H1 (cell line): ENCODE results near the gene CIDEA. TPM values are rescaled to one million over a fixed set of nuclear protein-coding genes. Genes with fewer than 3 reads are reported as not detected.
A peak's percentile ranks its signal among the peaks of the same experiment; 100 is the strongest.

Experiments used
- CTCF ChIA-PET: fragments of 300-600 bp; sonication (Branson Sonifier 250); formaldehyde crosslinking; loops from one replicate; lab custom pipeline; 2021; ENCODE audit not compliant: partially characterized antibody; lab: Charles Lee
- POLR2A ChIA-PET: fragments of 300-600 bp; sonication (Branson Sonifier 250); formaldehyde crosslinking; loops from one replicate; lab custom pipeline; 2021; ENCODE audit warnings: inconsistent platforms; ENCODE audit not compliant: partially characterized antibody; lab: Charles Lee
- DNase-seq, 2 experiments: peaks; one replicate each; pipeline versions ENCODE4 v3.0.0 to v3.0.0-alpha.2; 2010 to 2022; ENCODE audit warnings: low spot score in 2 of 2, low read depth in 1 of 2, mixed read lengths in 1 of 2
- FAIRE-seq: peaks from 2 replicates; lab custom pipeline; 2011; peaks lifted over from hg19 to GRCh38; lab: Jason Lieb, UNC
- H2AFZ ChIP-seq: 2 replicates; pipeline ENCODE4 v1.8.1; 2012; ENCODE audit warnings: low read length, inconsistent platforms
- H2AK5ac ChIP-seq: 2 replicates; pipeline ENCODE4 v1.6.1; 2013; ENCODE audit warnings: low read depth, low read length
- H2BK120ac ChIP-seq: replicated peaks from 2 replicates; pipeline ENCODE3; 2013; ENCODE audit warnings: low read depth, low read length, inconsistent platforms
- H2BK12ac ChIP-seq: 2 replicates; pipeline ENCODE4 v1.6.1; 2013; ENCODE audit warnings: low read depth, low read length
- H2BK15ac ChIP-seq: 2 replicates; pipeline ENCODE4 v1.6.1; 2013; ENCODE audit warnings: low read length
- H2BK20ac ChIP-seq: 2 replicates; pipeline ENCODE4 v1.6.1; 2013; ENCODE audit warnings: low read length
- H2BK5ac ChIP-seq: 2 replicates; pipeline ENCODE4 v1.6.1; 2013; ENCODE audit warnings: low read depth, low read length
- H3K14ac ChIP-seq: 2 replicates; pipeline ENCODE4 v1.6.1; 2013; ENCODE audit warnings: inconsistent platforms; ENCODE audit not compliant: insufficient read length
- H3K18ac ChIP-seq: 2 replicates; pipeline ENCODE4 v1.6.1; 2013; ENCODE audit warnings: low read length; ENCODE audit errors: extremely low read depth
- H3K23ac ChIP-seq: 2 replicates; pipeline ENCODE4 v1.6.1; 2013; ENCODE audit warnings: inconsistent platforms; ENCODE audit not compliant: insufficient read length
- H3K23me2 ChIP-seq: 2 replicates; pipeline ENCODE4 v1.6.1; 2013; ENCODE audit warnings: low read depth, low read length
- H3K27ac ChIP-seq: 2 replicates; pipeline ENCODE4 v1.6.1; 2011; ENCODE audit warnings: low read depth, low read length, inconsistent platforms
- H3K27me3 ChIP-seq, 4 experiments: replicated peaks in 1 of 4; 1 replicate in 1 of 4; 2 replicates in 3 of 4; pipeline versions ENCODE4 v1.6.1 to v1.8.1; 2011 to 2013; ENCODE audit warnings: low read length in 3 of 4, mild to moderate bottlenecking in 3 of 4, inconsistent platforms in 2 of 4, mixed read lengths in 2 of 4, moderate library complexity in 1 of 4; ENCODE audit not compliant: control insufficient read depth in 3 of 4, insufficient read depth in 3 of 4; ENCODE audit errors: extremely low read depth in 1 of 4
- H3K36me3 ChIP-seq, 4 experiments: 2 replicates each; pipeline versions ENCODE4 v1.6.1 to v1.8.1; 2011 to 2013; ENCODE audit warnings: mild to moderate bottlenecking in 4 of 4, low read length in 3 of 4, moderate library complexity in 2 of 4, control low read depth in 1 of 4, inconsistent platforms in 1 of 4; ENCODE audit not compliant: insufficient read depth in 4 of 4, control insufficient read depth in 2 of 4
- H3K4ac ChIP-seq: replicated peaks from 2 replicates; pipeline ENCODE3; 2013; ENCODE audit warnings: low read length, low read depth, mixed read lengths, inconsistent platforms; ENCODE audit not compliant: insufficient read length
- H3K4me1 ChIP-seq, 4 experiments: replicated peaks in 1 of 4; 1 replicate in 1 of 4; 2 replicates in 3 of 4; pipeline versions ENCODE4 v1.6.1 to v1.8.1; 2011 to 2013; ENCODE audit warnings: low read length in 3 of 4, inconsistent platforms in 2 of 4, mixed read lengths in 1 of 4; ENCODE audit not compliant: insufficient read depth in 4 of 4, control insufficient read depth in 3 of 4
- H3K4me2 ChIP-seq, 2 experiments: 2 replicates each; pipeline versions ENCODE4 v1.6.1 to v1.8.1; 2011 to 2013; ENCODE audit warnings: low read depth in 2 of 2, low read length in 2 of 2, control low read depth in 1 of 2, inconsistent platforms in 1 of 2, mild to moderate bottlenecking in 1 of 2; ENCODE audit not compliant: insufficient read depth in 1 of 2
- H3K4me3 ChIP-seq, 4 experiments: fragments of 200-600, 300-600 bp in 1 of 4; sonication (generic), shearing (Covaris generic), sonication (Bioruptor Twin) in 1 of 4; 2 replicates each; pipeline versions ENCODE4 v1.5.1 to v1.8.1; 2011 to 2016; ENCODE audit warnings: low read length in 4 of 4, low read depth in 3 of 4, control low read depth in 2 of 4, inconsistent platforms in 2 of 4, mild to moderate bottlenecking in 2 of 4, mixed read lengths in 1 of 4, moderate library complexity in 1 of 4; ENCODE audit not compliant: insufficient read depth in 2 of 4; ENCODE audit errors: extremely low read depth in 1 of 4
- H3K56ac ChIP-seq: replicated peaks from 2 replicates; pipeline ENCODE3; 2013; ENCODE audit warnings: low read depth, mild to moderate bottlenecking, mixed read lengths, low read length, inconsistent platforms; ENCODE audit not compliant: insufficient read length
- H3K79me1 ChIP-seq: 2 replicates; pipeline ENCODE4 v1.6.1; 2013; ENCODE audit warnings: low read depth, low read length, control low read depth
- H3K79me2 ChIP-seq, 2 experiments: 2 replicates each; pipeline versions ENCODE4 v1.6.1 to v1.8.1; 2012 to 2013; ENCODE audit warnings: low read length in 2 of 2, mild to moderate bottlenecking in 2 of 2, inconsistent platforms in 1 of 2; ENCODE audit not compliant: insufficient read depth in 2 of 2, control insufficient read depth in 1 of 2
- H3K9ac ChIP-seq, 4 experiments: replicated peaks in 1 of 4; 1 replicate in 1 of 4; 2 replicates in 3 of 4; pipeline versions ENCODE4 v1.6.1 to v1.8.1; 2011 to 2013; ENCODE audit warnings: low read depth in 3 of 4, low read length in 3 of 4, control low read depth in 2 of 4, mild to moderate bottlenecking in 2 of 4, moderate library complexity in 2 of 4, inconsistent platforms in 1 of 4; ENCODE audit errors: extremely low read depth in 1 of 4
- H3K9me3 ChIP-seq, 2 experiments: 2 replicates each; pipeline versions ENCODE4 v1.6.1 to v1.8.1; 2012 to 2013; ENCODE audit warnings: mild to moderate bottlenecking in 2 of 2, moderate library complexity in 2 of 2, control low read depth in 1 of 2, inconsistent platforms in 1 of 2, low read depth in 1 of 2, low read length in 1 of 2, mixed read lengths in 1 of 2; ENCODE audit not compliant: insufficient read depth in 2 of 2
- H4K20me1 ChIP-seq, 2 experiments: replicated peaks in 1 of 2; 2 replicates each; pipeline versions ENCODE3 to v1.8.1; 2011 to 2013; ENCODE audit warnings: inconsistent platforms in 2 of 2, low read length in 2 of 2, mild to moderate bottlenecking in 1 of 2; ENCODE audit not compliant: insufficient read depth in 2 of 2, control insufficient read depth in 1 of 2
- H4K5ac ChIP-seq: 2 replicates; pipeline ENCODE4 v1.6.1; 2013; ENCODE audit warnings: low read length, low read depth, mixed read lengths, inconsistent platforms; ENCODE audit not compliant: insufficient read length
- H4K8ac ChIP-seq: 2 replicates; pipeline ENCODE4 v1.8.0; 2013; ENCODE audit warnings: mild to moderate bottlenecking, moderate library complexity, low read length, inconsistent platforms; ENCODE audit not compliant: insufficient read depth; ENCODE audit errors: extremely low read depth
- H4K91ac ChIP-seq: replicated peaks from 2 replicates; pipeline ENCODE3; 2013; ENCODE audit warnings: low read length, mixed read lengths, inconsistent platforms; ENCODE audit not compliant: insufficient read length
- CBX8 ChIP-seq: fragments of 300-800, 300-1000 bp; sonication (generic); IDR thresholded peaks from 2 replicates; pipeline ENCODE4 v1.7.1; 2016; ENCODE audit warnings: low read depth, low read length, borderline replicate concordance
- HDAC2 ChIP-seq, 2 experiments: fragments of 300-600 bp in 1 of 2; sonication (generic) in 1 of 2; IDR thresholded peaks; 2 replicates each; pipeline ENCODE4 v1.6.1; 2011 to 2012; ENCODE audit warnings: low read depth in 2 of 2, low read length in 2 of 2, mild to moderate bottlenecking in 2 of 2, moderate library complexity in 2 of 2, borderline replicate concordance in 1 of 2, inconsistent platforms in 1 of 2
- KDM5A ChIP-seq: fragments of 200-600 bp; IDR thresholded peaks from 2 replicates; pipeline ENCODE4 v1.7.1; 2012; ENCODE audit warnings: mild to moderate bottlenecking, low read length, inconsistent platforms, mixed read lengths
- SIRT6 ChIP-seq: IDR thresholded peaks from one replicate; pipeline ENCODE4 v1.7.1; 2012; ENCODE audit warnings: low read length, inconsistent platforms
- WGBS, 2 experiments: shearing (Covaris generic) in 1 of 2; methylation state at CpG; one replicate each; pipeline versions ENCODE4 v1.1.6 to v1.1.7; 2013 to 2015; ENCODE audit warnings: low lambda C conversion rate in 2 of 2, mixed read lengths in 2 of 2, inconsistent platforms in 1 of 2, low coverage in 1 of 2, missing lambda C conversion rate in 1 of 2; ENCODE audit not compliant: insufficient replicate concordance in 2 of 2, insufficient coverage in 1 of 2, insufficient read length in 1 of 2; ENCODE audit errors: extremely low coverage in 1 of 2, missing lambda C conversion rate in 1 of 2; 5-methylcytosine and 5-hydroxymethylcytosine counted together
- polyA plus RNA-seq, 7 experiments: library from polyadenylated mRNA; depleted of rRNA in 3 of 7; stranded (reverse) in 5 of 7; unstranded in 2 of 7; fragments of >200 nt in 5 of 7; fragments of 200-250 nt in 2 of 7; gene quantifications; 1 replicate in 5 of 7; 2 replicates in 1 of 7; 4 replicates in 1 of 7; pipeline versions ENCODE4 v1.2.1 to v1.2.3, GENCODE V29; 2011 to 2013; ENCODE audit warnings: missing spikeins in 2 of 7, mixed read lengths in 2 of 7
- total RNA-seq: library from RNA; stranded (reverse); fragmentation: NEBNext Ultra II Directional; extraction: Animal tissue kit (Norgen Biotek cat#: 25700); gene quantifications from 2 replicates; pipeline ENCODE4 v1.2.1, GENCODE V29; 2021

CIDEA gene
- total and polyA plus RNA-seq, 2 of the 8 experiments (the other 6 are each of a cell fraction or from before 2014, with no cell fraction given), result not detected

DNA sequence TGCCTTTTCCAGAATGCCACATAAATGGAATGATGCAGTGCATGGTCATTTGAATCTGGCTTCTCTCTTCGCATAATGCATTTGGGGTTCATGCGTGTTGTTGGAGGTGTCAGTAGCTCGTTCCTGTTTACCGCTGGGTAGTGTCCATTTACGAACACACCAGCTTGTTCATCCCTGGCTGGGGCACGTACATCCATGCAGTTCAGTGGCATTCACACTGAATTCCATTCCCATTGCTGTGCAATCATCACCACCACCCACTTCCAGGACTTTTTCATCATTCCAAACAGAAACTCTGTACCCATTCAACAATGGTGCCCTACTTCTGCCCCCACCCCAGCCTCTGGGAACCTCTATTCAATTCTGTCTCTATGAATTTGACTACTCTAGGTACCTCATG is 14.7 kb upstream of the CIDEA start:
- H4K20me1 ChIP-seq, result no peaks in the 10 kb centered on the region
- H3K18ac ChIP-seq, result no peak overlapping the region
- CTCF ChIA-PET, result interaction anchor here (1.4 to 6.3 kb wide), 3 partner anchors 8 to 148 kb away, joined by 3 to 58 read pairs (median 11); partner anchors contain the start of gene ANKRD62
- H2BK12ac ChIP-seq, result no peak overlapping the region
- no peak for FAIRE-seq
- H4K8ac ChIP-seq, result no peak overlapping the region
- H3K79me2 ChIP-seq, result no peaks in the 10 kb centered on the region
- no peak overlapping the region for H3K4me3 ChIP-seq
- H3K4ac ChIP-seq, result no peak overlapping the region
- no peaks in the 10 kb centered on the region; a peak in 1 of 4 replicates for H3K9me3 ChIP-seq
- H3K56ac ChIP-seq, result no peak overlapping the region
- POLR2A ChIA-PET, result no interaction called here
- no peak overlapping the region for H2BK120ac ChIP-seq
- H2BK5ac ChIP-seq, result no peak overlapping the region
- H3K23me2 ChIP-seq, result no peaks in the 10 kb centered on the region
- H3K36me3 ChIP-seq, result no peaks in the 10 kb centered on the region
- H3K27me3 ChIP-seq, result peaks cover 0 to 2% (median 0%) of the 10 kb centered on the region in 4 experiments; a peak in 1 of 7 replicates
- no peak overlapping the region for H2BK20ac ChIP-seq
- H3K14ac ChIP-seq, result no peak overlapping the region
- H3K4me2 ChIP-seq, result no peak overlapping the region
- H3K9ac ChIP-seq, result no peak overlapping the region
- H4K91ac ChIP-seq, result no peak overlapping the region
- no peak overlapping the region for H2AFZ ChIP-seq
- 89% methylated on average over 6 of the region's 6 CpGs; no CpG with 5 or more reads in 1 of the 2 experiments for WGBS, 2 experiments
- no peak overlapping the region for H4K5ac ChIP-seq
- peaks cover 0 to 2% (median 0%) of the 10 kb centered on the region in 4 experiments; a peak in 2 of 7 replicates for H3K4me1 ChIP-seq
- no peak overlapping the region for H3K23ac ChIP-seq
- no peak overlapping the region for H2AK5ac ChIP-seq
- no peak overlapping the region for H2BK15ac ChIP-seq
- peak in 1 of 2 experiments; percentile 26 for DNase-seq
- no peak overlapping the region for H3K27ac ChIP-seq
- H3K79me1 ChIP-seq, result no peaks in the 10 kb centered on the region
- TF ChIP-seq SIRT6 (no peak), HDAC2 (IDR thresholded peaks at IDR 0.05; ENCODE audit: borderline replicate concordance in 1 of 2, low read depth in 2 of 2, low read length in 2 of 2) (no peak), CBX8 (no peak), KDM5A (no peak)
